ENCODE data around the gene LMNA. TPM values are rescaled to one million over a fixed set of nuclear protein-coding genes. Genes with fewer than 3 reads are reported as not detected.

Gene LMNA
- total and polyA plus RNA-seq, 10 of the 15 experiments (the other 5 are each of a cell fraction or from before 2014, with no cell fraction given), result 0.42 to 334 (median 81.1) TPM

DNA sequence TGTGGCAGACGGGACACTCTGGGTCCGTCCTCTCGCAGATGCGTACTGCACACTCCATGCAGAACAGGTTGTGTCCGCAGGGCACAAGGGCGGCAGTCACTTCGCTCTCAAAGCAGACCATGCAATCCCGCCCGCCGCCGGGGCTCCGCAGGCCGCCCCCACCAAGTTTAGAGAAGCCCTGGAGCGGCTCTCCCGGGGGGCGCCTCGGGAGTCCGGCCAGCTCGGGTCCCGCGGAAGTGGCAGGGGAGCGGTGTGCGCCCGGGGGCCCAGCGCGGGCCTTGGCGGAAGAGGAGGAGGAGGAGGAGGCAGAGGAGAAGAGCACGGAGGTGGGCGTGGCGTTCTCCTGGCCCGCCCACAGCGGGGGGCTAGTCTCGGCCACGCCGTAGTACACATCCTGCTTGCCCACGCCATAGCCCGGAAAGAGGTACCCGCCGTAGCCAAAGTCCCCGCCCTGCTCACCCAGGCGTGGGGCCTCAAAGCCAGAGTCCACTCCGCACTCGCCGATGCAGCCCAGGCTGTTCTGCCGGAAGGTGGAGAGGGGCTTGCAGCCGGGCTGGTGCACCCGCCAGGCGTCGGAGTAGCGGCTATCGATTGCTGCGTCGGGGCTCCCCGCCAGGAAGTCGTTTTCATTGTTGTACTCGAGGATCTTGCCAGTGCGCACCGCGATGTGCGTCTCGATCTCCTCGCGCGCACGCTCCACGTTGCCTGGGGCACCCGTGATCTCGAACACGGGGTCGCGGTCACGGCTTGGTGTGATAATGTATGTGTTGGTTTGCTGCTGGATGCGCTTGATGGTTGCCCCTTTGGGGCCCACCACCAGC is 37.7 kb upstream of the LMNA start (continued):
- TF ChIP-seq, protein P1, sequence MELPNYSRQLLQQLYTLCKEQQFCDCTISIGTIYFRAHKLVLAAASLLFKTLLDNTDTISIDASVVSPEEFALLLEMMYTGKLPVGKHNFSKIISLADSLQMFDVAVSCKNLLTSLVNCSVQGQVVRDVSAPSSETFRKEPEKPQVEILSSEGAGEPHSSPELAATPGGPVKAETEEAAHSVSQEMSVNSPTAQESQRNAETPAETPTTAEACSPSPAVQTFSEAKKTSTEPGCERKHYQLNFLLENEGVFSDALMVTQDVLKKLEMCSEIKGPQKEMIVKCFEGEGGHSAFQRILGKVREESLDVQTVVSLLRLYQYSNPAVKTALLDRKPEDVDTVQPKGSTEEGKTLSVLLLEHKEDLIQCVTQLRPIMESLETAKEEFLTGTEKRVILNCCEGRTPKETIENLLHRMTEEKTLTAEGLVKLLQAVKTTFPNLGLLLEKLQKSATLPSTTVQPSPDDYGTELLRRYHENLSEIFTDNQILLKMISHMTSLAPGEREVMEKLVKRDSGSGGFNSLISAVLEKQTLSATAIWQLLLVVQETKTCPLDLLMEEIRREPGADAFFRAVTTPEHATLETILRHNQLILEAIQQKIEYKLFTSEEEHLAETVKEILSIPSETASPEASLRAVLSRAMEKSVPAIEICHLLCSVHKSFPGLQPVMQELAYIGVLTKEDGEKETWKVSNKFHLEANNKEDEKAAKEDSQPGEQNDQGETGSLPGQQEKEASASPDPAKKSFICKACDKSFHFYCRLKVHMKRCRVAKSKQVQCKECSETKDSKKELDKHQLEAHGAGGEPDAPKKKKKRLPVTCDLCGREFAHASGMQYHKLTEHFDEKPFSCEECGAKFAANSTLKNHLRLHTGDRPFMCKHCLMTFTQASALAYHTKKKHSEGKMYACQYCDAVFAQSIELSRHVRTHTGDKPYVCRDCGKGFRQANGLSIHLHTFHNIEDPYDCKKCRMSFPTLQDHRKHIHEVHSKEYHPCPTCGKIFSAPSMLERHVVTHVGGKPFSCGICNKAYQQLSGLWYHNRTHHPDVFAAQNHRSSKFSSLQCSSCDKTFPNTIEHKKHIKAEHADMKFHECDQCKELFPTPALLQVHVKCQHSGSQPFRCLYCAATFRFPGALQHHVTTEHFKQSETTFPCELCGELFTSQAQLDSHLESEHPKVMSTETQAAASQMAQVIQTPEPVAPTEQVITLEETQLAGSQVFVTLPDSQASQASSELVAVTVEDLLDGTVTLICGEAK (IDR thresholded peaks at IDR 0.05; ENCODE audit: borderline replicate concordance), result peak; percentile 52
- TF ChIP-seq, protein P2, sequence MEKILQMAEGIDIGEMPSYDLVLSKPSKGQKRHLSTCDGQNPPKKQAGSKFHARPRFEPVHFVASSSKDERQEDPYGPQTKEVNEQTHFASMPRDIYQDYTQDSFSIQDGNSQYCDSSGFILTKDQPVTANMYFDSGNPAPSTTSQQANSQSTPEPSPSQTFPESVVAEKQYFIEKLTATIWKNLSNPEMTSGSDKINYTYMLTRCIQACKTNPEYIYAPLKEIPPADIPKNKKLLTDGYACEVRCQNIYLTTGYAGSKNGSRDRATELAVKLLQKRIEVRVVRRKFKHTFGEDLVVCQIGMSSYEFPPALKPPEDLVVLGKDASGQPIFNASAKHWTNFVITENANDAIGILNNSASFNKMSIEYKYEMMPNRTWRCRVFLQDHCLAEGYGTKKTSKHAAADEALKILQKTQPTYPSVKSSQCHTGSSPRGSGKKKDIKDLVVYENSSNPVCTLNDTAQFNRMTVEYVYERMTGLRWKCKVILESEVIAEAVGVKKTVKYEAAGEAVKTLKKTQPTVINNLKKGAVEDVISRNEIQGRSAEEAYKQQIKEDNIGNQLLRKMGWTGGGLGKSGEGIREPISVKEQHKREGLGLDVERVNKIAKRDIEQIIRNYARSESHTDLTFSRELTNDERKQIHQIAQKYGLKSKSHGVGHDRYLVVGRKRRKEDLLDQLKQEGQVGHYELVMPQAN (conservative IDR thresholded peaks at IDR 0.05), result no peak
- TF ChIP-seq ASH2L (IDR thresholded peaks at IDR 0.05; ENCODE audit: borderline replicate concordance, low read depth) (no peak), IKZF2 (IDR thresholded peaks at IDR 0.05) (no peak), IKZF1 (conservative IDR thresholded peaks at IDR 0.05) (peak; percentile 41; the same call in 1 of the 2 replicates), ZNF622 (IDR thresholded peaks at IDR 0.05) (no peak), GABPA (IDR thresholded peaks at IDR 0.05; ENCODE audit: low read depth) (no peak), NR2C2 (IDR thresholded peaks at IDR 0.05; ENCODE audit: borderline replicate concordance, control insufficient read depth, insufficient read length, low read depth) (no peak), HDAC6 (IDR thresholded peaks at IDR 0.05; ENCODE audit: unreplicated experiment) (no peak), SRF (IDR thresholded peaks at IDR 0.05; ENCODE audit: low read depth in 2 of 2, low read length in 2 of 2) (no peak), SIN3A (IDR thresholded peaks at IDR 0.05; ENCODE audit: low read depth, low read length) (no peak; the same call in 1 of the 2 replicates), JUND (IDR thresholded peaks at IDR 0.05; ENCODE audit: low read depth, low read length) (no peak), TCF3 (IDR thresholded peaks at IDR 0.05; ENCODE audit: borderline replicate concordance, insufficient read depth, low read depth, low read length) (no peak), ZSCAN29 (IDR thresholded peaks at IDR 0.05) (no peak), FOXM1 (IDR thresholded peaks at IDR 0.05; ENCODE audit: low read depth, low read length) (no peak), CHD2 (IDR thresholded peaks at IDR 0.05; ENCODE audit: borderline replicate concordance, low read depth, low read length) (no peak), BACH1 (IDR thresholded peaks at IDR 0.05; ENCODE audit: borderline replicate concordance) (0 out of 2 replicates have a peak, but pooled peaks have one; percentile 16), SMARCA5 (IDR thresholded peaks at IDR 0.05) (peak; percentile 73; the same call in 1 of the 2 replicates), SUZ12 (IDR thresholded peaks at IDR 0.05; ENCODE audit: unreplicated experiment) (no peak), STAT3 (IDR thresholded peaks at IDR 0.05; ENCODE audit: low read depth, low read length) (no peak), CHD4 (IDR thresholded peaks at IDR 0.05) (no peak), STAT1 (conservative IDR thresholded peaks at IDR 0.05) (no peak; the same call in 1 of the 2 replicates), MTA3 (IDR thresholded peaks at IDR 0.05; ENCODE audit: borderline replicate concordance, low read length) (no peak)
- TF ChIP-seq, protein P3, sequence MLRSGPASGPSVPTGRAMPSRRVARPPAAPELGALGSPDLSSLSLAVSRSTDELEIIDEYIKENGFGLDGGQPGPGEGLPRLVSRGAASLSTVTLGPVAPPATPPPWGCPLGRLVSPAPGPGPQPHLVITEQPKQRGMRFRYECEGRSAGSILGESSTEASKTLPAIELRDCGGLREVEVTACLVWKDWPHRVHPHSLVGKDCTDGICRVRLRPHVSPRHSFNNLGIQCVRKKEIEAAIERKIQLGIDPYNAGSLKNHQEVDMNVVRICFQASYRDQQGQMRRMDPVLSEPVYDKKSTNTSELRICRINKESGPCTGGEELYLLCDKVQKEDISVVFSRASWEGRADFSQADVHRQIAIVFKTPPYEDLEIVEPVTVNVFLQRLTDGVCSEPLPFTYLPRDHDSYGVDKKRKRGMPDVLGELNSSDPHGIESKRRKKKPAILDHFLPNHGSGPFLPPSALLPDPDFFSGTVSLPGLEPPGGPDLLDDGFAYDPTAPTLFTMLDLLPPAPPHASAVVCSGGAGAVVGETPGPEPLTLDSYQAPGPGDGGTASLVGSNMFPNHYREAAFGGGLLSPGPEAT (IDR thresholded peaks at IDR 0.05; ENCODE audit: low read depth), result no peak

Data from GM12878 (cell line).